Tibial nerve (tissue), 4 donors: Measurements from ENCODE around the gene MLLT1.

Source experiments
- EP300 ChIP-seq, 2 donors: sonication (generic); formaldehyde crosslinking; IDR thresholded peaks; one replicate each; pipeline ENCODE4 v1.6.1; 2017; ENCODE audit warnings: antibody characterized with exemption in 2 of 2, mild to moderate bottlenecking in 1 of 2
- POLR2A ChIP-seq, 2 donors: fragments of 450-650 bp; IDR thresholded peaks; one replicate each; pipeline ENCODE4 v1.6.1; 2017; ENCODE audit warnings: antibody characterized with exemption in 2 of 2, mild to moderate bottlenecking in 2 of 2, moderate library complexity in 2 of 2
- TF ChIP-seq, protein P1 (sequence below), 5 experiments: fragments of 200-600 bp in 3 of 5; fragments of 450-650 bp in 2 of 5; sonication (generic) in 3 of 5; IDR thresholded peaks; one replicate each; pipeline ENCODE4 v1.5.1; 2016 to 2019; ENCODE audit warnings: antibody characterized with exemption in 5 of 5, mild to moderate bottlenecking in 3 of 5, moderate library complexity in 2 of 5

DNA sequence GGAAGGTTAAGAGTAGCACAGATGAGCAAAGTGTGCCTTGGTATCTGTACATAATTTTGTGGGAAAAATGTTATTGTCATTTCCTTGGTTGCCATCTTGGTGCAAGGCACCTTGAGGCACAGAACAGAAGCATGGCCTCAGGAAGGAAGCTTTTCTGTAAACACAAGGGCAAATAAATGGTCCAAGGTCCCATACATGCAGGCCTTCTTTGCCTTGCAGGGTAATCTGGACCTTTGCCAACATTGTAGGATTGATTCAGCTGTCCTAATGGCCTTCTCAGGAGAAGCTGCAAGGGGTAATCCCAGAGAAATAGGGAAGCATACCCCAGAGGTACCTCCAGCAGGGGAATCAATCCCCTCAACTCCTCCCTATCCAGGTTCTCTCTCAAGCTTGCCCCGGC lies 9.0 kb upstream of the MLLT1 start:
- TF ChIP-seq POLR2A (IDR thresholded peaks at IDR 0.05) = no peak
- TF ChIP-seq, protein P1, sequence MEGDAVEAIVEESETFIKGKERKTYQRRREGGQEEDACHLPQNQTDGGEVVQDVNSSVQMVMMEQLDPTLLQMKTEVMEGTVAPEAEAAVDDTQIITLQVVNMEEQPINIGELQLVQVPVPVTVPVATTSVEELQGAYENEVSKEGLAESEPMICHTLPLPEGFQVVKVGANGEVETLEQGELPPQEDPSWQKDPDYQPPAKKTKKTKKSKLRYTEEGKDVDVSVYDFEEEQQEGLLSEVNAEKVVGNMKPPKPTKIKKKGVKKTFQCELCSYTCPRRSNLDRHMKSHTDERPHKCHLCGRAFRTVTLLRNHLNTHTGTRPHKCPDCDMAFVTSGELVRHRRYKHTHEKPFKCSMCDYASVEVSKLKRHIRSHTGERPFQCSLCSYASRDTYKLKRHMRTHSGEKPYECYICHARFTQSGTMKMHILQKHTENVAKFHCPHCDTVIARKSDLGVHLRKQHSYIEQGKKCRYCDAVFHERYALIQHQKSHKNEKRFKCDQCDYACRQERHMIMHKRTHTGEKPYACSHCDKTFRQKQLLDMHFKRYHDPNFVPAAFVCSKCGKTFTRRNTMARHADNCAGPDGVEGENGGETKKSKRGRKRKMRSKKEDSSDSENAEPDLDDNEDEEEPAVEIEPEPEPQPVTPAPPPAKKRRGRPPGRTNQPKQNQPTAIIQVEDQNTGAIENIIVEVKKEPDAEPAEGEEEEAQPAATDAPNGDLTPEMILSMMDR (IDR thresholded peaks at IDR 0.05) = no peak
- no peak for TF ChIP-seq EP300 (IDR thresholded peaks at IDR 0.05)
